Prostate gland (tissue), 2 donors: ENCODE data around the gene CNDP1.

Experiments used
- CTCF ChIP-seq, 4 experiments: fragments of 200-600 bp in 2 of 4; fragments of 450-650 bp in 2 of 4; sonication (generic) in 2 of 4; IDR thresholded peaks; 1 replicate in 3 of 4; 2 replicates in 1 of 4; pipeline ENCODE4 v1.5.1; 2016 to 2019; ENCODE audit warnings: antibody characterized with exemption in 4 of 4, mild to moderate bottlenecking in 2 of 4, moderate library complexity in 2 of 4
- POLR2A ChIP-seq: fragments of 450-650 bp; IDR thresholded peaks from one replicate; pipeline ENCODE4 v1.6.1; 2016; ENCODE audit warnings: antibody characterized with exemption, mild to moderate bottlenecking
- POLR2AphosphoS5 ChIP-seq: sonication (generic); formaldehyde crosslinking; IDR thresholded peaks from one replicate; pipeline ENCODE4 v1.6.1; 2017; ENCODE audit warnings: antibody characterized with exemption

DNA sequence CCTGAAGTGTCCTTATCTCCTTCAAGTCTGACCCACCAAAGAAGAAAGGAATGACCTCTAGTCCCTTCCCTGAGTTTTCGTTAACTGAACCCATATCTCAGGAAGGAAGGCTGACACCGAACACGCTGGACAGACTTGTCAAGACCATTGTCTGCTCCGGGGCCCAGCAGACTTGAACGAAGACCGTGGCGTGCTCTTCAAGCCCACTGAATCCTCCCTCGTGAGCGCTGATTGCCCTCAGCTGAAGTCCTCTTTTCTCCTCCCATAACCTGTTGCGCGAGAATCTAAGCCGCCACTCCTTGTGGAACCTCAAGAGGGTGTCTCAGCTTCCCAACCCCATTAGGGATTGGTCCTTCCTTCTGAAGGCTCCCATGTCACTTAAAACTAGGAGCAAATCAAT is 634 bp upstream of the CNDP1 start:
- TF ChIP-seq CTCF (IDR thresholded peaks at IDR 0.05) (no peak), POLR2A (no peak), POLR2AphosphoS5 (no peak)
